PC-9 (cell line): Measurements from ENCODE around the gene FGD5. TPM values are rescaled to one million over a fixed set of nuclear protein-coding genes. Genes with fewer than 3 reads are reported as not detected.

Experiments used
- BruUV-seq: library from RNA; stranded (reverse); fragments of 400-500 nt; replicated peaks from 2 replicates; lab custom pipeline; 2021; lab: Mats Ljungman, UMichigan
- CTCF ChIA-PET: fragments of 300-600 bp; sonication (Branson Sonifier 250); formaldehyde crosslinking; loops from one replicate; lab custom pipeline; 2022; ENCODE audit warnings: antibody characterized with exemption; lab: Charles Lee
- POLR2A ChIA-PET: fragments of 300-600 bp; sonication (Branson Sonifier 250); formaldehyde crosslinking; loops from one replicate; lab custom pipeline; 2022; ENCODE audit warnings: antibody characterized with exemption; ENCODE audit not compliant: unreplicated experiment; lab: Charles Lee
- DNase-seq, 2 experiments: peaks; one replicate each; pipeline versions ENCODE4 v3.0.0 to v3.0.0-alpha.2; 2015 to 2022; ENCODE audit warnings: mixed read lengths in 1 of 2
- H2AFZ ChIP-seq: fragments of 200-600 bp; sonication (generic); 2 replicates; pipeline ENCODE4 v1.8.1; 2017; ENCODE audit warnings: antibody characterized with exemption
- H3F3A ChIP-seq: fragments of 200-600 bp; sonication (generic); 2 replicates; pipeline ENCODE4 v1.8.1; 2017; ENCODE audit warnings: antibody characterized with exemption, mild to moderate bottlenecking, low read depth; ENCODE audit not compliant: insufficient read depth
- H3K27ac ChIP-seq: fragments of 200-600 bp; sonication (generic); 2 replicates; pipeline ENCODE4 v1.6.1; 2016; ENCODE audit warnings: mixed run types
- H3K27me3 ChIP-seq: fragments of 200-600 bp; sonication (generic); 2 replicates; pipeline ENCODE4 v1.6.1; 2016; ENCODE audit warnings: low read depth, mixed run types; ENCODE audit not compliant: insufficient read depth
- H3K36me3 ChIP-seq: fragments of 200-600 bp; sonication (generic); 2 replicates; pipeline ENCODE4 v1.6.1; 2016; ENCODE audit warnings: low read depth, mixed run types
- H3K4me1 ChIP-seq: fragments of 200-600 bp; sonication (generic); replicated peaks from 2 replicates; pipeline ENCODE4 v1.6.1; 2016; ENCODE audit warnings: mixed run types; ENCODE audit not compliant: insufficient read depth
- H3K4me2 ChIP-seq: fragments of 200-600 bp; sonication (generic); 2 replicates; pipeline ENCODE4 v1.6.1; 2017; ENCODE audit warnings: mixed run types
- H3K4me3 ChIP-seq: fragments of 200-600 bp; sonication (generic); 2 replicates; pipeline ENCODE4 v1.6.1; 2016; ENCODE audit warnings: mixed run types
- H3K79me2 ChIP-seq: fragments of 200-600 bp; sonication (generic); 2 replicates; pipeline ENCODE4 v1.6.1; 2017; ENCODE audit warnings: low read depth, mixed run types
- H3K9me2 ChIP-seq: fragments of 200-600 bp; sonication (generic); 2 replicates; pipeline ENCODE4 v1.8.1; 2017; ENCODE audit warnings: mild to moderate bottlenecking; ENCODE audit not compliant: insufficient read depth
- H3K9me3 ChIP-seq: fragments of 200-600 bp; sonication (generic); 2 replicates; pipeline ENCODE4 v1.8.1; 2016; ENCODE audit warnings: low read depth; ENCODE audit not compliant: insufficient read depth
- H4K20me1 ChIP-seq: fragments of 200-600 bp; sonication (generic); 2 replicates; pipeline ENCODE4 v1.8.1; 2017; ENCODE audit not compliant: insufficient read depth
- EZH2 ChIP-seq: fragments of 200-600 bp; sonication (generic); IDR thresholded peaks from 2 replicates; pipeline ENCODE4 v1.8.0; 2017; ENCODE audit warnings: antibody characterized with exemption, low read depth
- intact Hi-C: fragments of 100-400 bp; cut with micrococcal nuclease; formaldehyde crosslinking; loops from one replicate; pipeline ENCODE4 v1.10.0; 2022; ENCODE audit not compliant: unreplicated experiment
- total RNA-seq: library from RNA; stranded (reverse); gene quantifications from 2 replicates; pipeline ENCODE4 v1.2.3, GENCODE V29; 2021
- TF ChIP-seq, protein P1 (sequence below): fragments of 200-600 bp; sonication (generic); conservative IDR thresholded peaks from 2 replicates; pipeline ENCODE4 v1.6.1; 2017; ENCODE audit warnings: mixed run types, antibody characterized with exemption, mild to moderate bottlenecking, moderate library complexity

Gene FGD5
- total RNA-seq, 1 experiment from 2014 or later: not detected

DNA sequence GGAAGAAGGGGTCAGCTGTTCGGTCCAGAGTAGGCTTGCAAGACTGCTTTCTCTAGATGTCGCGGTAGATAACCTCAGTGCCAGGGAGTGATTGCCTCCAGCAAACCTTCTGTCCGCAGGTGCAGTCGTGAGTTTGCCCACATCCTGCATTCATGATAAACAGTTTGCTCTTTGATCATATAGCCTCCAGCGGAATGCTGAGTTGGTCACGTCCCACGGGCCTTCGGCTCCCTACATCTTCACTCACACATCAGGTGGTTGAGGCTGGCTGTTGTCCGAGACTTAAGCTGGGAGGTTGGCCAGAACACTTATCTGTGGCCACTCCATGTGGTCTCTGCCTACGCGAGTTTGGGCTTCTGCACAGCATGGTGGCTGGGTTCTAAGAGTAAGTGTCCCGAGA is 66.5 kb downstream of the FGD5 start:
- no peaks in the 10 kb centered on the region for H4K20me1 ChIP-seq
- peak; percentile 52 to 89 for DNase-seq
- peak overlapping the region; percentile 10; the same call in 1 of the 2 replicates for H3K4me3 ChIP-seq
- H3K4me2 ChIP-seq: peak overlapping the region; percentile 74
- no peak for TF ChIP-seq EZH2
- TF ChIP-seq, protein P1, sequence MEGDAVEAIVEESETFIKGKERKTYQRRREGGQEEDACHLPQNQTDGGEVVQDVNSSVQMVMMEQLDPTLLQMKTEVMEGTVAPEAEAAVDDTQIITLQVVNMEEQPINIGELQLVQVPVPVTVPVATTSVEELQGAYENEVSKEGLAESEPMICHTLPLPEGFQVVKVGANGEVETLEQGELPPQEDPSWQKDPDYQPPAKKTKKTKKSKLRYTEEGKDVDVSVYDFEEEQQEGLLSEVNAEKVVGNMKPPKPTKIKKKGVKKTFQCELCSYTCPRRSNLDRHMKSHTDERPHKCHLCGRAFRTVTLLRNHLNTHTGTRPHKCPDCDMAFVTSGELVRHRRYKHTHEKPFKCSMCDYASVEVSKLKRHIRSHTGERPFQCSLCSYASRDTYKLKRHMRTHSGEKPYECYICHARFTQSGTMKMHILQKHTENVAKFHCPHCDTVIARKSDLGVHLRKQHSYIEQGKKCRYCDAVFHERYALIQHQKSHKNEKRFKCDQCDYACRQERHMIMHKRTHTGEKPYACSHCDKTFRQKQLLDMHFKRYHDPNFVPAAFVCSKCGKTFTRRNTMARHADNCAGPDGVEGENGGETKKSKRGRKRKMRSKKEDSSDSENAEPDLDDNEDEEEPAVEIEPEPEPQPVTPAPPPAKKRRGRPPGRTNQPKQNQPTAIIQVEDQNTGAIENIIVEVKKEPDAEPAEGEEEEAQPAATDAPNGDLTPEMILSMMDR: no peak
- no peaks in the 10 kb centered on the region for H3K9me3 ChIP-seq
- intact Hi-C loops: no loop called here
- H3K27ac ChIP-seq: 0 out of 2 replicates have a peak overlapping the region, but pooled peaks have one; percentile 27
- H2AFZ ChIP-seq: no peak overlapping the region
- no TSS peak for BruUV-seq
- no peaks in the 10 kb centered on the region for H3K9me2 ChIP-seq
- peaks cover 31% of the 10 kb centered on the region for H3K4me1 ChIP-seq
- peaks cover 15% of the 10 kb centered on the region; the same call in 1 of the 2 replicates for H3F3A ChIP-seq
- H3K36me3 ChIP-seq: no peaks in the 10 kb centered on the region
- ChIA-PET CTCF (interaction anchor here (0.6 kb wide), 1 partner anchor 195 kb away, joined by 4 read pairs; no protein-coding TSS in a partner anchor), POLR2A (no interaction called here)
- H3K27me3 ChIP-seq: peaks cover 14% of the 10 kb centered on the region
- H3K79me2 ChIP-seq: no peaks in the 10 kb centered on the region

DNA sequence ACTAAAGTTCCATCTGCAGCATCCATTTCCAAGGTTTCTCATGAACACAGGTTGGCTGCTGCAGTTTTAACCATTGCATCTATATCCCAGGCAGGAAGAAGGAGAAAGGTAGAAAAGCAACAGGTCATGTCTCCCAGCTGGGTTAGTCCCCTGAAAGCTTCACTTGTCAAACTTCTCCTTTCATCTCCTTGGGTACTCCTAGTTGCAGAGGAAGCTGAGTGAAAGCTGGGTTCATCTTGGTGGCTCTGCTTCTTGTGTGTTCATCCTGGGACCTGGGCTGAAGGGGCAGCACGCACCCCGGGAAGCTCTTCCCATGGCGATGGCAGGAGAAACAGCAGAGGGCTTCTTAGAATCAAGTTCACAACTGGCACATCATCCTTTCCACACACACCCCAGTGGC is 67.3 kb downstream of the FGD5 start:
- peak overlapping the region; percentile 74 for H3K4me2 ChIP-seq
- no peaks in the 10 kb centered on the region for H3K79me2 ChIP-seq
- H3K36me3 ChIP-seq: no peaks in the 10 kb centered on the region
- no peak overlapping the region for H3K4me3 ChIP-seq
- DNase-seq: no peak
- peaks cover 15% of the 10 kb centered on the region; the same call in 1 of the 2 replicates for H3F3A ChIP-seq
- intact Hi-C loops: no loop called here
- H2AFZ ChIP-seq: no peak overlapping the region
- TF ChIP-seq EZH2: no peak
- TF ChIP-seq, protein P1: no peak
- H3K9me2 ChIP-seq: no peaks in the 10 kb centered on the region
- no TSS peak for BruUV-seq
- POLR2A ChIA-PET: no interaction called here
- CTCF ChIA-PET: no interaction called here
- peaks cover 31% of the 10 kb centered on the region for H3K4me1 ChIP-seq
- H4K20me1 ChIP-seq: no peaks in the 10 kb centered on the region
- H3K9me3 ChIP-seq: no peaks in the 10 kb centered on the region
- peaks cover 14% of the 10 kb centered on the region for H3K27me3 ChIP-seq
- no peak overlapping the region for H3K27ac ChIP-seq

DNA sequence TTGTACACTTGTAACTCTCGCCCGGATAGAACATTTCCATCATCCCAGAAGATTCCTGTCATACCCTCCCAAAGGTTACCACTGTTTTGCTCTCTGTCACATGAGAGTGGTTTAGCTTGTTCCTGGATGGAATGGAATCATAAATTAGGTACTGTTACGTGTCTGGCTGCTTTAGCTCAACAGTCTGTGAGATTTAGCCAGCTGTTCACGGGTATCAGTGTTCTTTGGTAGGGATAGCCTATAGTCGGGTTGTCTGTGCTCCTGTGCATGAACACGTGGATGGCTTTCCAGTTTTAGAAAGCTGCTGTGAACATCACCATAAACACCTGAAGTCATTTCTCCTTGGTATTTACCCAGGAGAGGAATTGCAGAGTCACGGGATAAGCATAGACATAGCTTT is 70.4 kb downstream of the FGD5 start:
- Histone ChIP-seq H3K79me2 (no peaks in the 10 kb centered on the region), H3K4me1 (peaks cover 21% of the 10 kb centered on the region), H2AFZ (no peak overlapping the region), H3K27ac (no peak overlapping the region), H3K9me2 (no peaks in the 10 kb centered on the region), H3K4me3 (no peak overlapping the region), H3F3A (peaks cover 13% of the 10 kb centered on the region; the same call in 1 of the 2 replicates), H3K36me3 (no peaks in the 10 kb centered on the region), H4K20me1 (no peaks in the 10 kb centered on the region), H3K4me2 (no peak overlapping the region), H3K9me3 (no peaks in the 10 kb centered on the region), H3K27me3 (peaks cover 14% of the 10 kb centered on the region)
- DNase-seq: no peak
- intact Hi-C loops: no loop called here
- BruUV-seq: no TSS peak
- TF ChIP-seq, protein P1: no peak
- no peak for TF ChIP-seq EZH2
- POLR2A ChIA-PET: no interaction called here
- CTCF ChIA-PET: no interaction called here
